Measurements from ENCODE around the gene MTMR2. TPM values are rescaled to one million over a fixed set of nuclear protein-coding genes. Genes with fewer than 3 reads are reported as not detected.

The MTMR2 gene
- total and polyA plus RNA-seq, 2 experiments from 2014 or later = 22.9 to 36.6 TPM

DNA sequence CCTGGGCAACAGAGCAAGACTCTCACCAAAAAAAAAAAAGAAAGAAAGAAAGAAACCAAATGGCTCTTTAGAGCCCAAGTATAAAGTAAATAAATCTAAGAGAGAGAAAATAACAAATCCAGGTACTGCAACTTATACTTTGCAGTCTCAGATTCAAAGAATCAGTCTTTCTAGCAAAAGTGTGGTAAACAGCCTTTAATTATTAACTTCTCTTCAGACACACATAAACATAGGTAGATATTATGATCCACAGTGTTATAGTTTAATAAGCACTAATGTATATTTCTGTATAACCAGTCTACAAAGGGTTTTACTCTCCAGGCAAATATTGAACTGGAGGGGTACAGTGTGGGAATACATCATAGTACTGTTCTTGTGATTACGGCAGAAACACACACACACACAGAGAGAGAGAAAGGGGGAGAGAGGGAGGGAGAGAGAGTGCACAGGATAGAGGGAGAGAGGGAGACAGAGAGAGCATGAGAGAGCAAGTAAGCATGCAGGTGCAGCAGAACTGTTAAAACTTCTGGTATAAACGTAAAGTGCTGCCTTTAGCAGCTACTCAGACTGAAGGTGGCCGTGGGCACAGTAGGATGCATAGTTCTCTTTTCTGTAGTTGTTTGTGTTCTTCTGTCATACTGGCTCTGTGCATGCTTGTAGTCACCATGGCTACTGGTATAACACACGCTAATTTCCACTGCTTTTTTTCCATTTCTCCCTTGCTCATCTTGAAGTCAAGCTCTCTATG lies 32.3 kb downstream of the MTMR2 start:
- Histone ChIP-seq H3K4me1 (ENCODE audit: insufficient read depth) (peaks cover 23% of the 10 kb centered on the region), H2AFZ (no peak overlapping the region)

DNA sequence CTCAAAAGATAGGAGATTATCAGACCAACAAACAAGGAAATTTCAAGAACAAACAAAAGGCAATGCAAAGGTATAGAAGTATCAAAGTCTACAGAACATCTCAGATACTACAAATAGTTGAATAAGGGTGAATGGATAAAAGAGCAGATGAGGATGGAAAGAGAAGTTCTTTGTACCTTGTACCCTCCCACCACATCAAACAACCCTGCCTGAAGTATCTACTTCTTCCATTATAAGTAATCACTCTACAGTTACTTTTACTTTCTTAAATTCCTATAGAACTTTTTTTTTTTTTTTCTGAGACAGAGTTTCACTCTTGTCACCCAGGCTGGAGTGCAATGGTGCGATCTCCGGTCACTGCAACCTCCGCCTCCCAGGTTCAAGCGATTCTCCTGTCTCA lies 35.1 kb downstream of the MTMR2 start:
- Histone ChIP-seq H2AFZ (no peak overlapping the region), H3K9me2 (replicated peaks; ENCODE audit: insufficient read depth) (no peaks in the 10 kb centered on the region), H3K9me3 (ENCODE audit: low read depth) (no peaks in the 10 kb centered on the region), H3K27ac (no peak overlapping the region), H4K20me1 (ENCODE audit: insufficient read depth, poor library complexity, severe bottlenecking) (no peaks in the 10 kb centered on the region), H3K79me2 (peaks cover 35% of the 10 kb centered on the region), H3K4me3 (no peak overlapping the region), H3K27me3 (no peaks in the 10 kb centered on the region), H3K4me2 (no peak overlapping the region), H3K4me1 (ENCODE audit: insufficient read depth) (peaks cover 23% of the 10 kb centered on the region), H3K36me3 (replicated peaks; ENCODE audit: insufficient read depth, low read depth) (no peaks in the 10 kb centered on the region)
- DNase-seq (ENCODE audit: low spot score) = no peak
- 95% methylated on average over 4 of the region's 4 CpGs for WGBS (ENCODE audit: low lambda C conversion rate, missing lambda C conversion rate)
- TF ChIP-seq, protein P1, sequence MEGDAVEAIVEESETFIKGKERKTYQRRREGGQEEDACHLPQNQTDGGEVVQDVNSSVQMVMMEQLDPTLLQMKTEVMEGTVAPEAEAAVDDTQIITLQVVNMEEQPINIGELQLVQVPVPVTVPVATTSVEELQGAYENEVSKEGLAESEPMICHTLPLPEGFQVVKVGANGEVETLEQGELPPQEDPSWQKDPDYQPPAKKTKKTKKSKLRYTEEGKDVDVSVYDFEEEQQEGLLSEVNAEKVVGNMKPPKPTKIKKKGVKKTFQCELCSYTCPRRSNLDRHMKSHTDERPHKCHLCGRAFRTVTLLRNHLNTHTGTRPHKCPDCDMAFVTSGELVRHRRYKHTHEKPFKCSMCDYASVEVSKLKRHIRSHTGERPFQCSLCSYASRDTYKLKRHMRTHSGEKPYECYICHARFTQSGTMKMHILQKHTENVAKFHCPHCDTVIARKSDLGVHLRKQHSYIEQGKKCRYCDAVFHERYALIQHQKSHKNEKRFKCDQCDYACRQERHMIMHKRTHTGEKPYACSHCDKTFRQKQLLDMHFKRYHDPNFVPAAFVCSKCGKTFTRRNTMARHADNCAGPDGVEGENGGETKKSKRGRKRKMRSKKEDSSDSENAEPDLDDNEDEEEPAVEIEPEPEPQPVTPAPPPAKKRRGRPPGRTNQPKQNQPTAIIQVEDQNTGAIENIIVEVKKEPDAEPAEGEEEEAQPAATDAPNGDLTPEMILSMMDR (IDR thresholded peaks at IDR 0.05; ENCODE audit: poor library complexity) = no peak
- TF ChIP-seq EZH2 (IDR thresholded peaks at IDR 0.05; ENCODE audit: borderline replicate concordance) (no peak), EZH2phosphoT487 (IDR thresholded peaks at IDR 0.05; ENCODE audit: low read depth, severe bottlenecking, unreplicated experiment) (no peak)

More for the DNA sequence above, 32.3 kb downstream of the MTMR2 start:
- Histone ChIP-seq H3K27me3 (no peaks in the 10 kb centered on the region), H3K4me3 (no peak overlapping the region), H3K79me2 (peaks cover 54% of the 10 kb centered on the region), H3K9me3 (ENCODE audit: low read depth) (no peaks in the 10 kb centered on the region), H3K27ac (peak overlapping the region; percentile 56), H3K36me3 (replicated peaks; ENCODE audit: insufficient read depth, low read depth) (no peaks in the 10 kb centered on the region), H3K4me2 (peak overlapping the region; percentile 23), H4K20me1 (ENCODE audit: insufficient read depth, poor library complexity, severe bottlenecking) (no peaks in the 10 kb centered on the region), H3K9me2 (replicated peaks; ENCODE audit: insufficient read depth) (no peaks in the 10 kb centered on the region)
- TF ChIP-seq EZH2phosphoT487 (IDR thresholded peaks at IDR 0.05; ENCODE audit: low read depth, severe bottlenecking, unreplicated experiment) = no peak
- TF ChIP-seq, protein P1 (IDR thresholded peaks at IDR 0.05; ENCODE audit: poor library complexity) = no peak
- no peak for TF ChIP-seq EZH2 (IDR thresholded peaks at IDR 0.05; ENCODE audit: borderline replicate concordance)
- peak; percentile 5 for DNase-seq (ENCODE audit: low spot score)
- 58% methylated on average over 4 of the region's 4 CpGs for WGBS (ENCODE audit: low lambda C conversion rate, missing lambda C conversion rate)

DNA sequence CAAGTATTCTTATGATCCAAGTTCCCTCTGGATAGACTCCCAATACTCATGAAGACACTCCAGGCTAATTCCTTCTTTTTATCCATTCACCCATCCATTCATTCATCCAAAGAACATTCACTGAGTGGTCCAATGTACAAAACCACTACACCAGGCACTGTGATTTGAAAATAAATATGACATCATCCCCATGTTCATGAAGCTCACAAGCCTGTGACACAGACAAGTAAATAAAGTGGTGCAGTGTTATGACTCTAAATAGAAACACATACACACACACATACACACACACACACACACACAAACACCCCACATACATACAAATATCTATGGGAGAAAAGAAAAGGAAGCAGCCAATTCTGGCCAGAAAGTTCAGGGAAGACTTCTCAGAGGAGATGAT lies 35.5 kb downstream of the MTMR2 start:
- no peaks in the 10 kb centered on the region for H3K27me3 ChIP-seq
- H3K36me3 ChIP-seq (replicated peaks; ENCODE audit: insufficient read depth, low read depth) = no peaks in the 10 kb centered on the region
- peaks cover 20% of the 10 kb centered on the region for H3K4me1 ChIP-seq (ENCODE audit: insufficient read depth)
- H3K27ac ChIP-seq = no peak overlapping the region
- H3K9me2 ChIP-seq (replicated peaks; ENCODE audit: insufficient read depth) = no peaks in the 10 kb centered on the region
- no peaks in the 10 kb centered on the region for H4K20me1 ChIP-seq (ENCODE audit: insufficient read depth, poor library complexity, severe bottlenecking)
- H3K4me2 ChIP-seq = no peak overlapping the region
- H3K4me3 ChIP-seq = no peak overlapping the region
- peaks cover 34% of the 10 kb centered on the region for H3K79me2 ChIP-seq
- H3K9me3 ChIP-seq (ENCODE audit: low read depth) = no peaks in the 10 kb centered on the region
- TF ChIP-seq, protein P1 (IDR thresholded peaks at IDR 0.05; ENCODE audit: poor library complexity) = no peak
- no peak for TF ChIP-seq EZH2 (IDR thresholded peaks at IDR 0.05; ENCODE audit: borderline replicate concordance)
- TF ChIP-seq EZH2phosphoT487 (IDR thresholded peaks at IDR 0.05; ENCODE audit: low read depth, severe bottlenecking, unreplicated experiment) = no peak
- H2AFZ ChIP-seq = no peak overlapping the region
- DNase-seq (ENCODE audit: low spot score) = no peak

Measured in hepatocyte (in vitro differentiated cells).